NCI-H82 (cell line): ENCODE results near the gene SSTR3.

ENCODE experiments used
- DNase-seq: peaks from one replicate; lab custom pipeline; 2025; lab: John Stamatoyannopoulos, UW

The SSTR3 gene

DNA sequence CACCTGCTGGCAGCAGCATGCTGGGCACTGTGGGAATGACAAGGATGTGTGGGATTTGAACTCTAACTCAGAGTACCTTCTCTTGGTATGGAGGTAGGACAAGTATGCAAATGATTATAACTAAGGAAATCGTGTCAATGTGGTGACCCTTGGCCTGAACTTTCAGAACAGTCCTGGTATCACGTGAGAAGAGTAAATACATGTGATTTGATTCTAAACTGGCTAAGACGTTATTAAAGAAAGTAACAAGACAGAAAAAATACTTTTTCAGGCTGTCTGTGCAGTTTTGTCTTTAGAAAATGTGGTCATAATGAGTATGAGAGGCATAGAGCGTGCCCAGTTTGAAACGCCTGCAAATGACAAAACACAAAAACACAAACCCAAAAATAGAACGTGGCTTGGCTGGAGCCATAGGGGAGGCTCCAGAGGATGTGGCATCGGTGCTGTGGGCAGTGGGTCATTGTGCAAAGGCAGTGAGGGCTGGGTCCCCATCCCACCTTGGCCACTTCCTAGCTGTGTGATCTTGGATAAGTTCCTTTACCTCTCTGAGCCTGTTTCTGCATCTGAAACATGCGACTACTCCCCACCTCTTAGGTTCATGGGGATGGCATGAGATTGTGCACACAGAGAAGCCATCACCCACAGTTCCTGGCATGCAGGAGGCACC, 44.2 kb downstream of the SSTR3 start:
- no peak for DNase-seq

DNA sequence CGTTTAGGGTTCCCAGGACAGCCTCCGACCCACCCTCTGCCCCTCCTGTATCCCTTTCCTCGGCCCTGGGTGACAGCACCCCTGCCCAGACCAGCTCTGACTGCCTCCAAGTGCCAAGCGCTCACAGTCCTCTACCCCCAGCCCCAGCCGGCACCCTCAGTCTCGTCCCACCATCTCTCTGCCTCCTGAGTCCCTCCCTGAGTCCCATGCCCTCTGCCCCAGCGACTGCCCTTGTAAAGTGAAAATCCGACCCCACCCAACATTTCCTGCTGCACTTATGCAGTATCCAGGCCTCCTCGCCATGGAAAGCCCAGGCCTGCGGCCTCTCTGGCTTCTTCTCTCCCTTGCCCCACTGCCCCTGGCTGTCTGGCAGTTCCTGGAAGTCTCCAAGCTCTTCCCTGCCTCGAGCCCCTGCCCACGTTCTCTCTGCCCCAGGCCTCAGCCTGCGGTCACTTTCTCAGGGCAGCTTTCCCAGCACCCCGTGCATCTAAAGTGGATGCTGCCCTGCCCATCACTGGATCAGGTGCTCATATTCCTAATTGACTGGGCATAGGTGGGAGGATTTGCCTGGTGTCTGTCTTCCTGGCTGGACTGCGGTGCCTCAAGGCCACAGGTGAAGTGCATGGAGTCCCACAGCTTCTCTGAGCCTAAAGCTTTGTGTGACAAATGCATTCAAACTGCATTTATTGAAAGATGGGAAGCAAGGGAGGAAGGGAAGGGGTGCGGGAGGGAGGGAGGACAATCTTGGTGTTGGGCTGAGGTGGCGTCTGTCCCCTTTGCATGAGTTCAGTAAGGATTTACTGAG, 44.9 kb downstream of the SSTR3 start:
- DNase-seq, result no peak

DNA sequence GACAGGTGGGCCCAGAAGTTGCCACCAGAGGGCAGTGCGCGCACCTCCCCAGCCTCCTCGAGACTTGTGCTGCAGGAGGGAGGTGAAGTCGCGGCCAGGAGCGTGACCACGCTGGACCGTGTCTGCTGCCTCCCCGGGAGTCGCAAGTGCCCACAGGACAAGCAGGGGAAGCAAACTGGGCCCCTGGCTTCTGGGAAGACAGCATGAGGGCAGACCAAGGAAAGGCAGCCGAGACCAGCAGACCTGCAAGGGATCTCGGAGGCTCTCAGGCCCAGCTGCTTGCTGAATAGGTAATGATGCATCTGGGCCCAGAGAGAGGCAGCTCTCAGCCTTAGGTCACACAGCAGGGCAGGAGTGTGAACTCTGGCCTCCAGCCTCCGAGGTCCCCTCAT, 45.6 kb downstream of the SSTR3 start:
- DNase-seq, result peak; percentile 73

DNA sequence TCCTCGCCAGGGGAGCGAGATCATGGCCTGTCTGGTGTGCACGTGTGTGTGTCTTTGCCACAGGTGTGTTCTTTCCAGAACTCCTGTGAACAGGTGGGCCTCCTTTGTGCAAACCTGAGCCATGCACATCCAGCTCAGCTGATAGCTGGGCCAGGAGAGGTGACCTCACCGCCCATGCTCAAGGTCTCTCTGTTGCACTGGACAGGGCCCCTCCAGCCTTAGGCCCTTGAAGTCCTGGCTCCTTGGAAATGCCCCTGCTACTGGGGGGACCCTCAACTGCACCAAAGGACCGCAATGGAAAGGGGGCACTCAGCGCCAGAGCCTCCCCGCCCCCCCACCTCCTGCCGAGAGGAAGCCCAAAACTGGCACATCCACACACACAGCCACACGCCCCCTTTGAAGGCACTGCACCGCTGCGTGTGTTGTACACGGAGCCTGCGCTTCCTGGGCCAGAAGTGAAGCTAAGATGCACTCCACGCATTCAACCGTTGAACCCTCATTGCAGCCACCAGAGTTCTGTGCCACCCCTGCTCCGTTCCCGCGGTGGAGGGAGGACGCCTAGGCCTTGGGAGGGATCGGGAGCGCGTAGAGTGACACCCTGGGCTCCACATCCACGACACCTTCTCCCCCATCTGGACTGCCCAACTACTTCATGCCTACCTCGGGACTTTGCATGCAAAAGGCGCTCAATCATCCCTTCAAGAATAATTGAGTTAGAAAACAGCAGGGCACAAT, 46.2 kb downstream of the SSTR3 start:
- no peak for DNase-seq

DNA sequence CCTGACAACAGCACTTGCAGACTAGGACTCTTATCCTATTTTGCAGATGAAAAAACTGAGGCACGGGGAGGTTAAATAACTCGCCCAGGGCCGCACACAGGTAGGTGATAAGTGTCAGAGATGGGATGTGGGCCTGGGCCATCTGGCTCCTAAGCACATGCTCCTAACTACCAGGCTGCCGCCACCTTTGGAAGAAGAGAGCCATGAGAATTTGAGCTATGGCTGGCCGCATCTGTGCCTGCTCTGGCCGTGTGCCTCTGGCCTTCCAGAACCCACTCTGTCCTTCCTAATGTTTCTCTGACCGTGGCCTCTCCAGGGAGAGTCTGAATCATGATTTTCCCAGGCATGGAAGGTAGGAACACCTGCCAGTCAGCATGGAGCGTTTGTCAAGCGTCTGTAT, 47.2 kb downstream of the SSTR3 start:
- no peak for DNase-seq

DNA sequence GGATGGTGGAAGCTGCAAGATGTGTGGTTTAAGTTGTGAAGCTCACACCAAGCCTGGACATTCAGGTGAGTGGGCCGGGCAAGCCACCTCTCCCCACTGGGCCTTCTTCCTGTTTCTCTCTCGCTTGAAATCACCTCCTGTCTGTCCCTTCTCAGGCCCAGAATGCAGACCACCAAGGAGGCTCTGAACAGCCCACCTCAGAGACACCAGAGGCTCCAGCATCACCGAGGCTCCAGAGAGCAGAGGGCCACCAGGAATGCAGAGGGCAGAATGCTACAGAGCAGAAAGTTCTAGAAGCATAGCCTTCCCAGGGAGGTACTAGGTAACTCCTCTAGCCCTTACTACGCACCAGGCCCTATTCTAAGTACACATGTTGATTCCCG, 47.8 kb downstream of the SSTR3 start:
- DNase-seq, result no peak

DNA sequence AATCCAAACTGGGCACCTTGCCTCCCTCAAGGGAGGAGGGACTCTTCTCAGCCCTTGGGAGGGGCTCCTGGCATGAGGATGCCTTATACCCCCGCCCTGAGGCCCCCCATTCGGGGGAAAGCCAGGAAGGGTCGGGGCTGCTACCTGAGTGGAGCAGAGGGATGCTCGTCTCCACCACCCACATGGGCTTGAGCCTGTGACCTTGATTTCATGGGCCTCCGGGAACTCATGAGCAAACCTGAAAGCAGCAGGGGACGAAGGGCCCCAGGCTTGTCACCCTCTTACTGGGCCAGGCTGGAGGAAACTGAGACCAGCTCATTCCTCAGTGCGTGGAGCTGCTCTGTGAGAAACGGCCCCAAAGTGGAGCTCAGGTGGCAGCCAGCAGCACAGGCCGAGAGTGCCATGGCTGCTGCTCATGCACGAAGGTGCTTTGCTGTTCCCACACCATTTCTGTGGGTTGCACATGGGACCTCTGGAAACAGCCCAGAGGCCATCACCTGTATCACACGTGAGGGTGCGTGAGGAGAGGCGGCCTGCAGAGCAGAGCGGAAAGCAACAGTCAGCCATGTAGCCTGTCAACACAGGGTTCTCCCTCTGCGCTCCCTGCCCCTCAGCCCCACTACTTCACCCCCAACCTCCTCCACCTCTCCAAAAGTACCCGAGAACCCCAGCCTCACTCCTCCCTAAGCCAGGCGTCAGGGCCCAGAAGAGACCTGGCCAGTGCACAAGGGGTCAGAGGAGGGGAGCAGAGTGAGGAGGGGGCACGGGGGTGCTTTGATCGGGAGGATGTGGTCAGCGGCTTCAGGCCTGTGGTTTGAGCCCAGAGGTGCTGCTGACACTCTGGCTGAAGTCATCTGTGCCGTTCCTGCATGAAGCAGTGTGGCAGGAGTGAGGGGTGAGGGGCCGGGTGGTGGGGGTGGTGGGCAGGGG, 48.4 kb downstream of the SSTR3 start:
- no peak for DNase-seq

DNA sequence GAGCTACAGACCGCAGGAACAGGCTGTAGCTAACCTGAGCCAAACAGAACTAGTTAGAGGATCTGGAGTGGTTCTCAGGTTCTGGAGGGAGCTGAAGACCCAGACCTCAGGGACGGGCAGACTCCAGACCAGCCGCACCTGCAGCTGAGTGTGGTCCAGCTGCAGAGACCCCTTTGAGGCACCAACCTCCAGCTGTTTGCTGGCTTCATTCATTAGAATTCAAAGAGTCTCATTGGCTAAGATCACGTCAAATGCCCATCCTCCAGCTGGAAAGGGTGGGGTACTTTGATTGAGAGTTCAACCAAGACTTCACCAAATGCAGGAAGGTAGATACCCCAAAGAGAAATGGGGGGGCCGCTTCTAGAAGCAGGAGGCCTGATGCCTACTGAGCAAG, 49.2 kb downstream of the SSTR3 start:
- no peak for DNase-seq

DNA sequence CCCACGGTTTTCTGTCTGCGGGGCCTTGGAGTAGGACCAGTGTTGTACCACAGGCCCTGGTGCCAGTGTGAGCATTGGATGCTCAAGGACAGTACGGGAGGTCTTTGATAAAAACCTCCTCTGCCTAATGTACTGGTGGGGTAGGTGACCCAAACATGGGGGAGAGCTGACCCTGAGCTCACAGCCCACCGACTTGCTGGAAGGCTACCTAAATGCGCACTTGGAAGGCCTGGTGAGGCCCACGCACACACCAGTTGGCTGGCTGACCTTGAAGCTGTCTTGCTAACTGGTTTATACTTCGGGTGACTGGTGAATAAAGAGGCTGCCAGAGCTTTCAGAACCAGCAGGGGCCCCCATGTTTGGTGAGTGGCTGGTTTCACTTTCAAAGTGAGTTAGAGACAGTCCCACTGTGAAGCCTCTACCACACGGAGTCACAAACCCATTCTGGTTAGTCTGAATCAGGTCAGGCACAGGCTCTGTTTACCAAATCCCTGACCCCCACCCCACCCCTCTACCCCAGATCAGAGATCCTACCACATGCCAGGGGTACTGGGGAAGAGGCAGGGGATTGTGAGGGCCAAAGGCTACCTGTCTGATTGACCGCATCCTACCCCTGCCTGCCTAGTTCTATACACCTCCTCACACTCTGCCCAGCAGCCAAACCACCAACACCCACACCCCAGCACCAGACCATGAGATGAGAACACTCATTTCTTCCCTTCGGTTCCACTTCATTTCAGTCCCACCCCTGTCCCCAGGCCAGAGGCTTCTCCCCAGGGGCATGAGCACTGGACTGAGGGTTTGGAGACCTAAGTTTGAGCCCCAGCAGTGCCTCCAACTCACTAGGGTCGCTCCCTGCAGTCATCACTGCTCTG, 49.8 kb downstream of the SSTR3 start:
- no peak for DNase-seq

DNA sequence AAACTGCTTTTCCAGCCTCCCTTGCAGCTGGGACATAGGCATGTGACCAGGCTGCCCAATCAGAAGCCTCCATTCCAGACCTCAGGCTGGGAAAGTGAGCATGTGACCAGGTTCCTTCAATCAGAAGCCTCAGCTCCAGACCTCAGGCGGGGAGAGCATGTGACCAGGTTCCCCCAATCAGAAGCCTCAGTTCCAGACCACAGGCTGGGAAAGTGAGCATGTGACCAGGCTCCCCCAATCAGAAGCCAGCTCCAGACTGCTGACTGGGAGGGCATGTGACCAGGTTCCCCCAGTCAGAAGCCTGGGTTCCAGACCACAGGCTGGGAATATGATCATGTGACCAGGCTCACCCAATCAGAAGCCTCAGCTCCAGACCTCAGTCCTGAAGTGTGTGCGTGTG, 50.8 kb downstream of the SSTR3 start:
- DNase-seq, result peak; percentile 15

DNA sequence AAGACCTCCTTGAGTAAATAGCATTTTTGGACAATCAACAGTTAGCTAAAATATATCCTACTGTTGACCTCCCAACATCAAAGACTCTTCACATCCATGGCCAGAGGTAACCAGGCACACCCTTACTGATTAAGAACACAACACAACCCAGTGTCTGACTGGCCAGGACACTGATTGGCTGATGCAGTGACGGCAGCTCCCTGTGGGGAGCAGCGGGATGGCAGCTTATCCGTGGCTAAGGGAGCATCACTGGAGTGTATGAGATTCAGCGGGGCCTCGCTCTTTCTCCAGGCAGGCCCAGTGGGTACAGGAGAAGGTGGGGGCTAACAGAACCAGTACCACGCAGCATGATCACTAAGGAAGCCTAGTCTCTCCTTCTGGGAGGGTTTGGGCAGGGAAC, 52.2 kb downstream of the SSTR3 start:
- no peak for DNase-seq

DNA sequence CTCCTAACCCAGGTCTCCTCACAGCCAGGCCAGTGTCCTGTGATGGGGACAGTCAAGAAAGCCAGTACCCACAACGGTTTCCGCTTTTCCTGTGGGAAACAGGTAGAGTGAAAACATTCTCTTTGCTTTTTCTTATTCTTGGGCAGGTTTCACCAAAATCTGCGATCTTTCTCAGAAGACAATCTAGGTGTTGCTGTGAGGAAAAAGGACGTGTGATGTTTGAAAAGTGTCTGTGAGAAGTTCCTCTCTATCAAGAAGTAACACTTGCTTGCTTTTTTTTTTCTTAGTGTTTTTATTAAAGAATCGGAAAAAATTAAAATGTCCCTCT, 53.4 kb downstream of the SSTR3 start:
- no peak for DNase-seq

DNA sequence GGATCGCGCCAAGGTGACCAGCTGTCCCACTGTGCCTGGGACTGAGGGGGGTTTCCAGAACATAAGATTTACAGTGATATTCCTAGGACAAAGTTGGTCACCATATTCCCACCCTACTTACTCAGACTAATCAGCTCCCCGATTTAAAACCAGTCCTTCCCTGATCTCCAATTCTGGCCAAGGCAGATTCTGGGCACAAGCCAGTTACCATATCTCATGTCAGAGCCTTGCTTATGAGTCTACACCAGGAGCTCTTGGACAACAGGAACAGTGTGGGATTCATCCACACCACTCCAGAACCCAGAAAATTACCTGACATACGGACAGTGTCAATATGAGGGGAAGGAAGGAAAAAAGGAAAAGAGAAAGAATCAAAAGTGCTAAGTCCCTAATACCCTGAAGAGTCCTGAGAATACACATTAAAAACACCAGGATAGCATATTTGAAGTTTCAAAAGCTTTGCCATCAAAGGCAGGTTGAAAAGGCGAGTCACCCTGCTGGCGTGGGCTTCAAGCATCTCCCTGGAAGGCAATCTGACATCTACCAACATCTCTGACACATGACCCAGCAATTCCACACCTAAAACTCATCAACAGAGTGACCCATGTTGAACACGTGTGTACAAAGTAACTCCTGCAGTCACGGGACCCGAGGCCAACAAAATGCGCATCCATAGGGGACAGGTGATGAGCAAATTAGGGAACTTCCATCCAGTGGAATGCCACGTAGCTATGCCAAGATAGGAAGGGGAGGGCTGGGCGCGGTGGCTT, 54.6 kb downstream of the SSTR3 start:
- DNase-seq, result no peak

DNA sequence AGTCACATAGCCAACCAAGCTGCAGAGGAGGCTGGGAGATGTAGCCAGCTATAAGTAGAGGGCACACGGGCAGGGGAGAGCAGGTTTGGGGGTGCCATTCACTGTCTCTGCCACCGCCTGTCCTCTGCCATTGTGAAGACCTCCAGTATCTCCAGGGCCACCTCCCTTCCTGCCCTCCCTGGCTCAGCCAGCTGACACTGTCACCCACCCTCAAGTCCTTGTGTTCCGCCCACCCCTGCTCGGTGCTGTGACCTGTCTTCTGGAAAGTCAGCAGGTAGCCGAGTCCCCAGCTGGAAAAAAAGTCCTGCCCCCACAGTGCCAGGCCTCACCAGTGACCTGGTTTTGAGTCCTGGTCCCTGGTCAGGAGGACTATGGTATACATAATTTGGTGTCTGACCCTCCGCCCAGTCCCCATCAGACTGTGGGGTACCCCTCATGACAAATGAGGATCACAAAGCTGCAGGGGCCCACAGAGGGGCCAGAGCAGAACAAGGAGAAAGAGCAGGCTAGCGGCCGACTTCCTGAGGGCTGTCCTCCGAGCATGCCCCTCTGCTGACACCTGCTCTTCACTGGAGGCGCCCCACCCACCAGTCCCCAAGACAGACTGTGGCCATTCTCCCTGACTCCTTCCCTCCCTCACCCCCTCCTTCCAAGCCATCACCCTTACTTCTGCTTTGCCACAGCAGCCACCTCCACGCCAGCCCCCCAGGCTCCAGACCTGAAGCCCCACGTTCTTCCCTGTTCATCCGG, 55.4 kb downstream of the SSTR3 start:
- no peak for DNase-seq

DNA sequence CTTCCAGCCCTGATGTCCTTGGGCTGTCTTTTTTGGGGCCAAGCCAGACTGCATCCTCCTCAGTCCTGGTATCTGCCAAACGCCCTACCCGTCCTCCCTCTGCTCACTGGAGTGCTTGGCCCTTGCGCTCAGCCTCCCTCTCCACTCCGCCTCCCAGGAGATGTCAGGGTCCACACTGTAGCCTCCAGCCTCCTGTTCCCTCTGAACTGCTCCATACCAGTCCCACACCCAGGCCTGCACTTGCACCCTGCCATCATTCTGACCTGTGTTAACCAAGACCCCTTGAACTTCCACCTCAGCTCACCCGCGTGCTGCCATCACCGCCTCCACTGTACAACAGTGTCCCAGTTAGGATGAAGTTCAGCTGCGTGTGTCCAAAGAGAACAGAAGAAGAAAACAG, 56.3 kb downstream of the SSTR3 start:
- DNase-seq, result no peak

DNA sequence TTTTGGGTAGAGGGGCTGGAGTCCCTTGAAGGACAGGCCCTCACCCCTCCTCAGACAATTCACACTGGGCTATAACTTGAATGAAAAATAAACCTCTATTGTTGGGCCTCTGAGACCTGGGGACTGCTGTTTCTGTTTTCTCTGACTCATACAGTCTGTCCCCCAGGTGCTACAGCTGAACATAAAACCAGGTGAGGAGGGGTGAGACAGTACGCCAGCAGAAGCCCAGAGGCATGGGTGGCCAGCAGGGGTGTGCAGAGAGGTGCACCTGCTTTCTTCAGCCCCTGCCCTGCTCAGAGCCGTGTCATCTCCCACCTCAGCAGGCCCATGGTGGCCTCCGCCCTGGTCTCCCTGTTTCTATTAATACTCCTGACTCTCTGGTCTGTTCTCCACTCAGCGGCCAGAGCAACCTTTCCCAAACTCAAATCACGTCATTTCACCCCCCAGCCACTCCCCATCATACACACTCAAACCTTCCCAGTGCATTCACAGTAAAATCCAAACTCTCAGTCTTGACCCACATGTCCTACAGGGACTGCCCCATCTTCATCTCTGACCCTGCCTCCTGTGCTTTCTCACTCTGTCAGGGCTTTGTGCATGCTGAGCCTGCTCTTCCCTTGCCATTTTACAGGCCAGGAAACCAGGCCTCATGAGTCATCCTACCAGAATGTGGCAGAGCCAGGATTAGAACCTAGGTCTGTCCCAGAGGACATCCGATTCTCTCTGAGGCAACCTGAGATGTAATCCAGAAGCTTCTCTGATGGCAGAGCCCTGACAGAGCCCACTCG, 57.2 kb downstream of the SSTR3 start:
- DNase-seq, result no peak
